ENCODE results near the gene DCXR.

Gene DCXR

GRCh38 chr17:81994593-81995462 lies 42.7 kb downstream of the DCXR start:
- Histone ChIP-seq H3K9me3 (ENCODE audit: low read depth, low read length) (no peaks in the 10 kb centered on the region), H3K9ac (ENCODE audit: insufficient read length) (no peak overlapping the region), H3K36me3 (ENCODE audit: insufficient read depth, low read length) (no peaks in the 10 kb centered on the region), H3K27ac (peak overlapping the region; percentile 25; the same call in 1 of the 2 replicates), H3K4me3 (no peak overlapping the region)
- TF ChIP-seq POLR2AphosphoS5 (IDR thresholded peaks at IDR 0.05; ENCODE audit: borderline replicate concordance, low read depth, low read length) (no peak), EZH2 (IDR thresholded peaks at IDR 0.05) (no peak), FOXP2 (optimal IDR thresholded peaks at IDR 0.05; ENCODE audit: control extremely low read depth, extremely low read length, insufficient read depth) (no peak)
- DNase-seq (ENCODE audit: low read depth, low spot score) = no peak

- Histone ChIP-seq H3K36me3 (ENCODE audit: insufficient read depth, low read length) (no peaks in the 10 kb centered on the region), H3K27ac (no peak overlapping the region), H3K9ac (ENCODE audit: insufficient read length) (no peak overlapping the region), H3K9me3 (ENCODE audit: low read depth, low read length) (no peaks in the 10 kb centered on the region), H3K4me3 (no peak overlapping the region)
- no peak for DNase-seq (ENCODE audit: low read depth, low spot score)
- TF ChIP-seq FOXP2 (optimal IDR thresholded peaks at IDR 0.05; ENCODE audit: control extremely low read depth, extremely low read length, insufficient read depth) (no peak), EZH2 (IDR thresholded peaks at IDR 0.05) (no peak), POLR2AphosphoS5 (IDR thresholded peaks at IDR 0.05; ENCODE audit: borderline replicate concordance, low read depth, low read length) (no peak)
Measured at GRCh38 chr17:81993729-81994592, 43.5 kb downstream of the DCXR start.

- no peaks in the 10 kb centered on the region for H3K9me3 ChIP-seq (ENCODE audit: low read depth, low read length)
- H3K27ac ChIP-seq = no peak overlapping the region
- TF ChIP-seq FOXP2 (optimal IDR thresholded peaks at IDR 0.05; ENCODE audit: control extremely low read depth, extremely low read length, insufficient read depth) (no peak), EZH2 (IDR thresholded peaks at IDR 0.05) (no peak), POLR2AphosphoS5 (IDR thresholded peaks at IDR 0.05; ENCODE audit: borderline replicate concordance, low read depth, low read length) (no peak)
- H3K9ac ChIP-seq (ENCODE audit: insufficient read length) = no peak overlapping the region
- H3K36me3 ChIP-seq (ENCODE audit: insufficient read depth, low read length) = no peaks in the 10 kb centered on the region
- DNase-seq (ENCODE audit: low read depth, low spot score) = no peak
- no peak overlapping the region for H3K4me3 ChIP-seq
Measured at GRCh38 chr17:81992306-81993102, 45.0 kb downstream of the DCXR start.

- H3K4me3 ChIP-seq = peak overlapping the region; percentile 20; the same call in 1 of the 2 replicates
Measured at GRCh38 chr17:81991684-81992305, 45.7 kb downstream of the DCXR start.

GRCh38 chr17:81990836-81991683 lies 46.4 kb downstream of the DCXR start:
- no peak overlapping the region for H3K27ac ChIP-seq
- TF ChIP-seq EZH2 (IDR thresholded peaks at IDR 0.05) (no peak), FOXP2 (optimal IDR thresholded peaks at IDR 0.05; ENCODE audit: control extremely low read depth, extremely low read length, insufficient read depth) (no peak)
- no peaks in the 10 kb centered on the region for H3K9me3 ChIP-seq (ENCODE audit: low read depth, low read length)
- no peaks in the 10 kb centered on the region; the same call in 1 of the 2 replicates for H3K36me3 ChIP-seq (ENCODE audit: insufficient read depth, low read length)
- H3K9ac ChIP-seq (ENCODE audit: insufficient read length) = peak overlapping the region; percentile 37
- no peak for DNase-seq (ENCODE audit: low read depth, low spot score)
- no peak overlapping the region for H3K4me3 ChIP-seq

More at GRCh38 chr17:81991684-81992305, 45.7 kb downstream of the DCXR start:
- Histone ChIP-seq H3K9ac (ENCODE audit: insufficient read length) (peak overlapping the region; percentile 37), H3K36me3 (ENCODE audit: insufficient read depth, low read length) (no peaks in the 10 kb centered on the region), H3K9me3 (ENCODE audit: low read depth, low read length) (no peaks in the 10 kb centered on the region), H3K27ac (no peak overlapping the region)
- TF ChIP-seq EZH2 (IDR thresholded peaks at IDR 0.05) = no peak
- TF ChIP-seq FOXP2 (optimal IDR thresholded peaks at IDR 0.05; ENCODE audit: control extremely low read depth, extremely low read length, insufficient read depth) = no peak
- no peak for TF ChIP-seq POLR2AphosphoS5 (IDR thresholded peaks at IDR 0.05; ENCODE audit: borderline replicate concordance, low read depth, low read length)
- no peak for DNase-seq (ENCODE audit: low read depth, low spot score)

- no peak for DNase-seq (ENCODE audit: low read depth, low spot score)
- Histone ChIP-seq H3K9ac (ENCODE audit: insufficient read length) (no peak overlapping the region), H3K4me3 (no peak overlapping the region), H3K27ac (peak overlapping the region; percentile 16; the same call in 1 of the 2 replicates), H3K36me3 (ENCODE audit: insufficient read depth, low read length) (peaks cover 15% of the 10 kb centered on the region; the same call in 1 of the 2 replicates), H3K9me3 (ENCODE audit: low read depth, low read length) (no peaks in the 10 kb centered on the region)
- TF ChIP-seq POLR2AphosphoS5 (IDR thresholded peaks at IDR 0.05; ENCODE audit: borderline replicate concordance, low read depth, low read length) (no peak), EZH2 (IDR thresholded peaks at IDR 0.05) (no peak), FOXP2 (optimal IDR thresholded peaks at IDR 0.05; ENCODE audit: control extremely low read depth, extremely low read length, insufficient read depth) (no peak)
Measured at GRCh38 chr17:81987161-81987770, 50.2 kb downstream of the DCXR start.

Data from SK-N-MC (cell line).